GM21576 (cell line): Measurements from ENCODE around the gene ZFPM1.
"Not testable (repeated sequence)": the region's sequence is repeated elsewhere in the genome, so short reads cannot be mapped to it uniquely, and the experiment has no call there.

ENCODE experiments used
- ATAC-seq: cut with Tn5 transposase; IDR thresholded peaks from one replicate; pipeline ENCODE4 v1.9.1; 2021; ENCODE audit warnings: mild to moderate bottlenecking, moderate library complexity; ENCODE audit not compliant: unreplicated experiment

The ZFPM1 gene

DNA sequence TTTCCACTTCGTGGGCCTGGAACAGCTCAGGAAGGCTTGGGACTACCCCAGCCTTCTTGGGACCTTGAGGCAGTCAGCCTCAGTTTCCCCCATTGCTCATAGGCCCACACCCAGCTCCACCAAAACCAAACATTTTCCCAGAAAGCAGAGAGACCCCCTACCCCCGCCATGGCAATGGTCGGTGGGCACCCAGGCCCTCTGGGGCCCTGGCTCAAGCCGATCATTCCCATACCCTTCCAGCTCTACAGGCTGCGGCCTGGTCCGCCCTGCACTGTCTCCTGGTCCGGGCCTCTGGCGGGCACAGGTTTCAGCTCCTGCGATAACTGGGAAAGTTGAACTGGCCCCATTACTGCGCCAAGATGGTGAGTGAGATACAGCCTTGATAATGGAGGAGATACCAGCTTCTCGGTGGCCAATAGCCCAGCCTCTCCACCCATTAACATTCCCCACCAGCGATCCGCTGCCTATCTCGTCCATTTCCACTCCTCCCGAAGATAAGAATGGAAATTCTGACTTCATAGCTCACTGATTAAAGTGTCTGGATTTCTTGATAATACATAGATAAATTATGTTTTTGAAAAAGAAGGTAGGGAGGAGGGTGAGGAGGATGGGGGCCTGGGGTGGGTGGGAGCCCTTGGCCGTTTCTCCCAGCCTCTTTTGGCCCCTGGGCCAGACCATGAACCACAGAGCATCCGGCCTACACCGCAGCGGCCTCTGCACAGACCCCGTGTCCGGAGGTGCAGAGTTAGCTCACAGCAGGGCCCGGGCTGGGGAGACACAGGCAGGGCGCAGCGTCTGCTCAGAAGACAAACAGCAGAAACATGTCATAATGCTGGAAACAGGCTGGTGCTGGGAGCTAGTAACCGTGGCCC lies 11.6 kb downstream of the ZFPM1 start:
- no peak for ATAC-seq

DNA sequence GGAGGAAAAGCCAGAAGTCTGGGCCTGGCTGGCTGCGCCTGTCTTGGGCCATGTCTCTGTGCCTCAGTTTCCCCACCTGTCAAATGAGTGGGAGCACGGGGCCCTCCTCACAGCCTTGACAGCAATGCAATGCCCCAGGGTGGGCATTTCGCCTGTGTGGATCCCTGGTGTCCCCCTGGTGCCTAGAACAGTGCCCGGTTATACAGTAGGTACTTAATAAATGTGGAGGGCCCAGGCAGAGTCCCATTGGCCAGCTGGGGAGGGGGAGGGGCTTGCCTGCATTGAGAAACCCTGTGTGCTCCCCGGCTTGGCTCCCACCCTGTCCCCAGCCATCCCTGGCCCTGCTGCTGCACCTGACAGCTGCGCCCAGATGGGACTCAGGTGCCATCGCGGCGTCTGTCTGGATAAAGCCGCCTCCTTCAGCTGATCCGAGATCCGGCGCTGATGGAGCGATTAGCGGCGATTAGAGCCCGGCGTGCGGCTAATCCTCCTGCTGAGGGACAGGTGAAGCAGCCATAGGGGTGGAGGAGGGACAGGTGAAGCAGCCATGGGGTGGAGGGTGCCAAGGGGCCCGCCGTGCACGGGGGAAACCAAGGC lies 12.4 kb downstream of the ZFPM1 start:
- no peak for ATAC-seq

DNA sequence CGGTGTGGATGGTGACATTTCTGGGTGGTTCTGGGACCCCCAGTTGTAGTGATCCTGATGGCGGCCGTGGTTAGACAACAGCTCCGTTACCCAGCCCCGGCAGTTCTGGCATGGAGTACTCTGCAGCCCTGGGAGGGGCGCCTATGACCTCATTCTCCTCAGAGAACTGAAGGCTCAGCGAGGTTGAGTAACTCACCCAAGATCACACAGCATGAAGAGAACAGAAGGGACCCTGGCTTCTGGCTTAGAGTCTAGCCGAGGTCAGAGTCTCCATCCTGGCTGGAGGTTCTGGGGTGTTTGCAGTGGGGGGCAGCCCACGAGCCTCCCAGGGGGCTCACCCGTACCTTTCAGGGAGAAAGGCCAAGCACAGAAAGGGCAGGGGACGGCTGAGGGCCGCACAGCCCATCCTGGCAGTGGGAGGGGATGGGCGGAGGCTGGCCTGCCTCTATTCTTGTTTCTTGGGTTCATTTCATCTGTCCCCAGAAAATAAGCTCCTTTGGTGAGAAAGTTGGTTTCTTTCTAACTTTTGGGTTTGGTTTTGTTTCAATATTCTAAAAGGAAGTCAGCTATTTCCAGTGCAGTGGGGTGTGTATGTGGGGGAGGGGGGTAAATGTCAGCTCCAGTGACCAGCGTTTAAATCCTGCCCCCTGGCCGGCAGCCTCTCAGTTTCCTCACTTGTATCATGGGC lies 13.2 kb downstream of the ZFPM1 start:
- ATAC-seq = no peak

DNA sequence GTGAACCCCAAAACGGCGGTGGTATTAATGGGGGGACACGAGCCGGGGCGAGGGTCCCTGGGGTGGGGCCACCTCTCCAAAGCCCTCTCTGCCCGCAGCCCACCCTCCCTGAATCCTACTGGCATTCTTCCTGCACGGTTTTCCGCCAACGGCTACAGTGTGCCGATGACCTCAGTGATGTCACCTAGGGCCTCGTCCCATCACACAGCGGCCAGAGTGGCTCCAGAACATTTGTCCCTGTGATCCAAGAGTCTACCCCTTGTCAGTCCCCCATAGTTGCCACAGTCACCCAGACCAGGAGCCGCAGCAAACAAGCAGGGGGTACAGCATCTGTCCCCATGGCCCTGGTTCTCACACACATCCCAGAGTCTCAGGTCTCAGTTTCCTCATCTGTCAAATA lies 13.9 kb downstream of the ZFPM1 start:
- no peak for ATAC-seq

DNA sequence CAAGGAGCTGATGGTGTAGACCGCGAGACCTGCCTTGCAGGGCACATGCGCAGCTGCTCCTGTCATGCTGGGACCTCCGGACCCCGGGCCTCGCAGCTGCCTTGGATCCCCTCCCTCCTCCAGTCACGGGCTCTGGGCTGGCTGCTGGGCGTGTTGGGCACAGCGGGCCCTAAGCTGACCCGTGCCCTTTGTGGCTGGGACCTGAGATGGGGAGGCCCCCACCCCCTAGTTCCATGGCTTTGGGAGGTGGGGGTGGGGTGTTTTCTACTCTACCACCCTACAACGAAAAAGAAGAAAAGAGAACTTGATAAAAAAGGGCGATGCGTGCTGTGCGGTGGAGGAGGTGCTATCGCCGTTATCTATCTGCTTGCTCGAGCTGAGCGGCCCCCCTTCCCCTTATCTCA lies 14.5 kb downstream of the ZFPM1 start:
- no peak for ATAC-seq

- ATAC-seq = no peak
Measured at GRCh38 chr16:88468275-88469129, 15.4 kb downstream of the ZFPM1 start.

- ATAC-seq = no peak
Measured at GRCh38 chr16:88469615-88470395, 16.7 kb downstream of the ZFPM1 start.

DNA sequence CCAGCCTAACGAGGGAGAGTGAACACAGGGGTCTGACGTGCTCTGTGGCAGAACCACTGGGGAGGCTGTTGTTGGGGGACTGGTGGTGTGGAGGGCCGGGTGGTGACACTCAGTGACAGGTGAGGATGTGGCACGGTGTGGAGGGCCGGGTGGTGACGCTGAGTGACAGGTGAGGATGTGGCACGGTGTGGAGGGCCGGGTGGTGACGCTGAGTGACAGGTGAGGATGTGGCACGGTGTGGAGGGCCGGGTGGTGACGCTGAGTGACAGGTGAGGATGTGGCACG lies 17.3 kb downstream of the ZFPM1 start:
- ATAC-seq = not testable (repeated sequence)

DNA sequence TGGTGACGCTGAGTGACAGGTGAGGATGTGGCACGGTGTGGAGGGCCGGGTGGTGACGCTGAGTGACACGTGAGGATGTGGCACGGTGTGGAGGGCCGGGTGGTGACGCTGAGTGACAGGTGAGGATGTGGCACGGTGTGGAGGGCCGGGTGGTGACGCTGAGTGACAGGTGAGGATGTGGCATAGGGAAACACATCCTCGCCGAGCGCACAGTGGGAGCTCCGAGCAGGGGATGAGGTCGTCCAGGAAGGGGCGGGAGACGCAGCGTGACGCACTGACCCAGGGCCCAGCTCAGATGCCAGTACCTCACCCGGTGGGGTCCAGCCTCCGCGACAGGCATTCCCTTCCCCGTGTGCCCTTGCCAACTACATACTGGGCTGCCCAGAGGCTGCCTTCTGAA lies 17.6 kb downstream of the ZFPM1 start:
- not testable (repeated sequence) for ATAC-seq

DNA sequence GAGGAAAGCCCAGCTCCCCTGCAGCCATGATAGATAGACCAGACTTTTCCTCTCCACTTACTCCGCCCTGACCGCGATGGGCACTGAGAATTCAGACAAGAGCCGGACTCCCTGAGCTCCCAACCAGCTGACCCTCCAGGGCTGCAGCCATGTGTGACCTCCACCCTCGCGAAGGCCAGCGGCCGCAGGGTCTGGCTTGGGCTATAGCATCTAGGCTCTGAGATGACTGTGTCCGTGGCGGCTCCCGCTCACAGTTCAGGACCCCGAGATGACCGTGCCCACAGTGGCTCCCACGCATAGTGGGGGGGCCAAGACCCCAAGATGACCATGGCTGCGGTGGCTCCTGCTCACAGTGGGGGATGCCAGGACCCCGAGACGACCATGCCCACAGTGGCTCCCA lies 18.0 kb downstream of the ZFPM1 start:
- no peak for ATAC-seq

- ATAC-seq = no peak
Measured at GRCh38 chr16:88471575-88471974, 18.5 kb downstream of the ZFPM1 start.

DNA sequence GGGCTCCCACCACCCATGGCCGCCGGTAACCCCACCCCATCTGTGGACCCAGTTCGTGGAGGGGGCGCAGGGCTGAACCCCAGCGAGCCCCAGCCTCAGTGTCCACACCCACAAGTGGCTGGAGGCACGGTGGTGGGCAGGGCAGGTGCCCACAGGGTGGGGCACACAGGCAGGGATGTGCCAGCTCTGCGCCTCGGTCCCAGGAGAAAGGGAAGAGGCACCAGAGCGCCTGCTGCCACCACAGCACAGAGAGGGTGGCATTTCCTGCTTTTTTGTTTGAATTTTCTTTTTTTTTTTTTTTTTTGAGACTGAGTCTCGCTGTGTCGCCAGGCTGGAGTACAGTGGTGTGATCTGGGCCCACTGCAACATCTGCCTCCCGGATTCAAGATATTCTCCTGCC lies 19.0 kb downstream of the ZFPM1 start:
- no peak for ATAC-seq

DNA sequence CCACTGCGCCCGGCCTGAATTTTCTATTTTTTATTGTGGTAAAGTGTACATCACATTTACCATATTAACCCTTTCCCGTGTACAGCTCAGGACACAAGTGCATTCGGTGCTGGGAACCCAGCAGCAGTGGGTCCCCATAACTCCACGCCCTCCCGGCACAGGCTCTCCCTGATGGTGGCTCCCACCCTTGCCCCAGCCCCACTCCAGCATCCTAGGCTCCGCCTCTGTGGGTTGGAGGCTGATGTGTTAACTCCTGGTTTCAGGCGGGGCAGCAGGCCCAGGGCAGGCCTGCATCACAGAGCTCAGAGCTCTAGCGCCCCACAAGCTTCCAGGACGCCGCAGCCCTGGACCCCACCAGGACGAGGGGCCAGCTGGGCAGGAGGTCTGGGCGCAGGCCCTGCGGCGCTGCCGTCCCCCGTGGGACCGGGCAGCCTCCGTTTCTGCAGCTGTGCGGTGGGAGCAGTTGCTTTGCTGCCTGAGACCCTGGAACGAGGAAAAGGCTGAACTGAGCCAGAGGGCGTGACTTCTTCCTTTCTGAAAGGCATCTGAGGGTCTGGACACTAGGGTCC lies 19.6 kb downstream of the ZFPM1 start:
- ATAC-seq = no peak

- ATAC-seq = no peak
Measured at GRCh38 chr16:88473666-88474534, 20.8 kb downstream of the ZFPM1 start.

GRCh38 chr16:88475037-88475436 lies 22.0 kb downstream of the ZFPM1 start:
- no peak for ATAC-seq

DNA sequence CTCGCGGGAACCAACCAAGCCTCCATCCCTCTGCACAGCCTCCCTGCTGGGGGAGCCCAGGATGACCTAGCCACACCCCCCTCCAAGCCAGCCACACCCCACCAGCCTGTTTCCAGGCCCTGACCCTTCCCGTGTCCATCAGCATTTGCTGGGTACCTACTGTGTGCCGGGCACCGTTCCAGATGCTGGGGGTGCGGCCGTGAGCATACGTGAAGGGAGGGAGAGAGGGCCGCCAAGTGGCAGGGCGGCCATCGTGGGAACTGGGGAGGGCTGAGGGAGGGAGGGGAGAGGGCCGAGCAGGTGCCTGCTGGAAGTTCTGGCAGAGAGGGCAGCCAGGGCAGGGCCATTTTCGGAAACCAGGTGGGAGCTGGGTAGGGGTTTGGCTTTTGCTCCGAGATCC lies 23.1 kb downstream of the ZFPM1 start:
- ATAC-seq = no peak

DNA sequence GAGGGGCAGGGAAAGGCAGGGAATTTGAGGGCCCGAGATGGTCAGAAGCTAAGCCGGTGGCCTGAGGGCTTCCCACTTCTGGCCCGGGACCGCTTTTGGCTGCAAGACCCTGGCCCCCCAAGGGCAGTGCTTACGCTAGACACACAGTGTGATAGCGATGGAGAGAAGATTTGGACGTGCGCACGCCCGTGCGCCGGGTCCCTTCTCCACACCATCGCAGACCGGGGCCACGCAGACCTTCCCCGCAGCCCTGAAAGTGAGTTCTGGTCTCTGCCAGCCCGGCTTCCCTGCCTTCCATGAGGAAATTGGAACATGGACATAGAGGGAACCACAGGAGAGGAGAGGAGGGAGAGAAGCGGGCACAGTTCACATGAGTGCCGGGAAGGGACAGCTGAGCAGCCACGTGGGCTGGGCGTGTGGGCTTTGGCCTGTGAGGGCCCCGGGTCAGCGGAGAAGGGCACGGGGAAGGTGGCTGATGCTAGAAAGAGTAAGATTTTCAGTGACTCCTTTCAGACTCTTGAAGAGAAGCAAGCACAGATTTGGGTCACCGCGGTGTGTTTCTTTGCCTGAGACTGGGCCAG lies 23.8 kb downstream of the ZFPM1 start:
- no peak for ATAC-seq

DNA sequence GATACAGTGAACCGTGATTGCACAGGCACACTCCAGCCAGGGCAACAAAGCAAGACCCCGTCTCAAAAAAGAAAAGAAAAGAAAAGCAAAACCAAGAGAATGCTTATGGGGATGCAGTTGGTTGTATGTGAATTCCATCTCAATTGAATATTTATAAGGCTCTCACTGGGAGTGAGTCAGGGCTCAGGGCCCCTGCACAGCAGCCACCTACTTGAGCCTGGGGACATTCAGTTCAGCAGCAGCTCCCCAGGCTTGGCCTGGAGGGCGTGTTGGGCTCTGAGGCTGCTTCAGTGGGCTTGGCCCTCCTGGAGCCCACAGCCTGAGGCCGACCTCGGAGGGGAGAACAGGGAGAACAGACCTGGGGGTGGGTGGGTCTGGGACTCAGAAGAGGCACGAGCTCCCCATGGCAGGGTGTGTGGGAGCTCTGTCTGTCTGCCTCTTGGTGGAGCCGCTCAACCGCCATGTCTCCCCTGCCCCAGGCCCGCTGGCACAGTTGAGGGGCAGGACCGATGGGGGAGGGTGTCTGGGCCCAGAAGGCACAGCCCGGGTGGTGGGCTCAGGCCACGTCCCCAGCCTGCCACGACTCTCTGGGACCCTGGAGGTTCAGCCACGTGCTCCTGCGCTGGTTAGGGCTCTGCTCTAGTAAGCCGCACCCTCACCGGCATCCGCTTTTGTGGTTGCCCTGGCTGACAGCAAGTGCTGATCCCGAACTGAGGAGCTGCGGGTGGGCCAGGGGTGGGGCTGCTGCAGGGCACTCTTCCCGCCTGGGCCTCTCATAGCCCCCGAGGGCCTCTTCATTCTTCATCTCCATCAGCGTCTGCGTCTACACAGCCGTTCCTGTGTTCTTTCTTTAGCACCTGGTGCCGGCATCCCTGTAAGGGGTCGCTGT lies 24.8 kb downstream of the ZFPM1 start:
- no peak for ATAC-seq
